AG08395 (cell line): ENCODE measurements around the gene NDRG2.
"Not testable (repeated sequence)": the region's sequence is repeated elsewhere in the genome, so short reads cannot be mapped to it uniquely, and the experiment has no call there.

Source experiments
- DNase-seq: peaks from one replicate; pipeline ENCODE4 v3.0.0; 2012; ENCODE audit warnings: mixed read lengths, low spot score

Gene NDRG2

DNA sequence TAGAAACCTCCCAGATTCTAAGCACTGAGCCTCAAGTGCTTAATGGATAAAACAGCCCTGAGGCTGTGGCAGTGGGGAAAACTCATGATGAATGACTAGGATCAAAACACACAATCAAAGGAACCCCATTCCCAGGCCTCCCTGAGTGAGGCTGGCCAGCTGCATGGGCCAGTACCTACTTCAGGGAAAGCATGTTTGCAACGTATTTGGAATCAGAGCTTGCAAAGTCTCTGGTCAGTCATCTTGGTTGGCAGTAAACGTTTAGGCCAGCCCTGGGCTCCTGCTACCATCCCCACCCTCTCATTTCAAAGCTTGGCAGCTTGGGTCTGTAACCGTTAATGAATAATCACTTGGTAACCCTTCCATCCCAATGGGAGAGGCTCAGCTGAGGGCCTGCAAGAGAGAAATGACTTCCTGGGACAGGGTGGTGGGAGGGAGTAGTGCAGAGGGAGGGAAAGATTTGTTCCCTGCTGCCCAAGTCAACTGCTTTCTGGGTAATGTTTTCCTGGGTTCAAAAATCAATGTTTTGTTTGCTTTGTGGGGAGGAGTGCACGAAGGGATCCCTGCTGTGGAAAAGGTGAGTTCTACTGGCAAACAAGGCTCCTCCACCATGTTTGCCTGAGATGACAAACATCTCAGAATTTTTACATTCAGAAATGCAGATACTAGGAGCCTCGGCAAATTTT is 30.7 kb upstream of the NDRG2 start:
- no peak for DNase-seq

DNA sequence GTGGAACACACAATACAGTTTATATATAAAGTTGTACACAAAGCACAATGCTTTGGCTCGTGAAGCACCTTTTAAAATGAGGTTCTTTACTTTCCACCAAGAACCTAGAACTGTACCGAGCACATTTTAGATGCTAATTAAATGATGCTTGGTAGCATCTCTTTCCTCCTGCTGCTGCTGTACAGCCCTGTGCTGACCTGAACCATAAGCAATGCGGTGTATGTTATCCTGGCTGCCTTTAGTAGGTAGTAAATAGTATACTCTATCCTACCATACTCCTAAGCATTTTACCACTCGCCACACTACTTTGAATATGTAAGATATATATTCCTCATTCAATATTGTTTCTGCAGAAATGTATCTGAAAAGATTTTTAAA is 29.9 kb upstream of the NDRG2 start:
- no peak for DNase-seq

DNA sequence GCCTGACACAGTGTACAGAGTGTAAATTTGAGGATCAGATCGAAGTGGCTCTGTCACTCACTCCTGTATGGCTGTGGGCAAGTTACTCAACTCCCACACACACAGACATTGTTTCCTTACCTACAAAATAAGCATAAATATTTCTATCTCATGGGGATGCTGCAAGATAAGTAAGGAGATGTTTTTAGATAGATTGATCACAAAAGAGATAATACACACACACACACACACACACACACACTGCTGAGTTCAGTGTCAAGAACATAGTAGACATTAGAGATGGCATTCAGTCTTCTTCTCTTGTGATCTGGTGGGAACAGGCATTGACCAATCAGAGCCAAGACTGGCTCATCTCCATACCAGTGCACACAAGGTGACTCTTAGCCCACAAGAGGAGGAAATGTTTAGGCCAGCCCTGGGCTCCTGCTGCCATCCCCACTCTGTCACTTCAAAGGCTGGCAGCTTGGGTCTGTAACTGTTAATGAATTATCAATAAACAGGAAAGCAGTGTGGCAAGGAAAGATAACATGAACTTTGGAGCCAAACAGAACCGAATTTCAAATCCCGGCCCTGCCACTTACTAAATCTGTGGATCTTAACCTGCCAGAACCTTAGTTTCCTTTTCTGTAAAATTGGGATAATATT is 29.4 kb upstream of the NDRG2 start:
- no peak for DNase-seq

DNA sequence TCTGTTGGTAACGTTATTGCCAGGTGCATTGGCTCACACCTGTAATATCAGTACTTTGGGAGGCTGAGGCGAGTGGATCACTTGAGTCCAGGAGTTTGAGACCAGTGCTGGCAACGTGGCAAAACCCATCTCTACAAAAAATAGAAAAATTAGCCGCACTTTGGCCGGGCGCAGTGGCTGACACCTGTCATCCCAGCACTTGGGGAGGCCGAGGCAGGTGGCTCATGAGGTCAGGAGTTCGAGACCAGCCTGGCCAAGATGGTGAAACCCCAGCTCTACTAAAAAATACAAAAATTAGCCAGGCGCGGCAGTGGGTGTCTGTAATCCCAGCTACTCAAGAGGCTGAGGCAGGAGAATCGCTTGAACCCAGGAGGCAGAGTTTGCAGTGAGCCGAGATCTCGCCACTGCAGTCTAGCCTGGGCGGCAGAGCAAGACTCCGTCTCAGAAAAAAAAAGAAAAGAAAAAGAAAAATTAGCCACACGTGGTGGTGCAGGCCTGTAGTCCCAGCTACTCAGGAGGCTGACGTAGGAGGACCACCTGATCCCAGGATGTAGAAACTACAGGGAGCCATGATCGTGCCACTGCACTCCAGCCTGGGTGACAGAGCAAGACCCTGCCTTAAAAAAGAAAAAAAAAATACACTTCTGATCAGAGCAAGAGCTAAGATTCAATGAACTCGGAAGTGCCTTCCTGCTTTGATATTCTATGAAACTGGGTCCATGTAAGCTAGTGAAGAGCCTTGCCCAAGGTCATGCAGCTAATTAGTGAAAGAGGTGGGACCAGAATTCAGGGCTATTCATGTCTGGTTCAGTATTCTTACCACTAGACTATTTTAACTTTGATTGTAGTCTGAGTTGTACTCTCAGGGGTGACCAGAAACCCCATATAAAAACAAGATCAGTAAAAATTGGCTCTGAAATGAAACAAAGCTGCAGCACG is 28.6 kb upstream of the NDRG2 start:
- no peak for DNase-seq

DNA sequence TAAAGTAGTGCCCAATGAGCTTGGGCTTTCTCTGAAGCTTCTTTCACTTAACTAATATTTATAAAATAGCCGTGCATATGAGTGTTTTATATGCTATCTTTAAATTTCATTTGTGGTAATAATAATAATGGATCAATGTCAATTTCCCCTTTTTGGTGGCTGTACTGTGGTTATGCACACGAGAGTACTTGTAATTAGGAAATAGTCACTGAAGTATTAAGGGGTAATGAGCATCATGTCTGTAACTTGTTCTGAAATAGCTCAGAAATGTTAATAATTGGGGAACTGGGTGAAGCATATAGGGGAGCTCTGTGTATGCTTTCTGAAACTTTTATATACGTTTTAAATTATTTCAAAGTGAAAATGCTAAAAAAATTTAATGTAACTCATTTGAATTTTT is 25.7 kb upstream of the NDRG2 start:
- no peak for DNase-seq

DNA sequence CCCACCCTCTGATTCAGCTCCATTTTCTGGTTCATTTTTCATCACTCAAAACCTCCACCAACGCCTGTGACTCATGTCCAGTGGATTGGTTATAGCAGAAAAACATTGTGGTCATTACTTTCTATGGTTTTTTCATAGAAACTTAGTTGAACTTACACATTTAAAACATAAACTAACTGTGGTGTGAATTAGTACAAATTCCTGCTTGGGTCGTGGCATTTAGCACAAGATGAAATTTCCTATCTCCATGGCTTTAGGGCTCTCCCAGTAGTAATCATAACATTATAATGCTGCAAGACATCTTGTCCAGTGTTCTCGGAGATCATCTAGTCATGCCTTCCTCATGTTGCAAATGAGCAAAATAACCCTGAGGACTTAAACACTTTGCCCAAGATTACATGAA is 24.4 kb upstream of the NDRG2 start:
- peak; percentile 37 for DNase-seq

DNA sequence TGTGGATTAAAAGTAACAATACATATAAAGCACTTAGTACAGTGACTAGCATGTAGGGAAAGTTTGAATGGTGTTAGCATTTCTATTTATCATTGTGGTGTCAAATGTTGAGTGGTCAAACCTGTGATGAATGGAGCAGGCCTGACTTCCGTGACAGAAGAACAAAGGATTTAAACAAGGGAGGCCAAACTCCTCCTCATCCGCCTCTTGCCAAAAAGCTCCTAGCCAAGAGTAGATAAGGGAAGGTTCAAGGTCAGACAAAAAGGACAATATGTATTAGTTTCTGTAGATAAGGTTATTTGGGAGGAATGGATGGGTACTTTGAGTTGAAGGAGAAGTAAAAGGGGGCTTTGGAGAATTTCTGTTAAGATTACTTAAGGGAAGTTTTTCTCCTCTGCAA is 23.8 kb upstream of the NDRG2 start:
- no peak for DNase-seq

DNA sequence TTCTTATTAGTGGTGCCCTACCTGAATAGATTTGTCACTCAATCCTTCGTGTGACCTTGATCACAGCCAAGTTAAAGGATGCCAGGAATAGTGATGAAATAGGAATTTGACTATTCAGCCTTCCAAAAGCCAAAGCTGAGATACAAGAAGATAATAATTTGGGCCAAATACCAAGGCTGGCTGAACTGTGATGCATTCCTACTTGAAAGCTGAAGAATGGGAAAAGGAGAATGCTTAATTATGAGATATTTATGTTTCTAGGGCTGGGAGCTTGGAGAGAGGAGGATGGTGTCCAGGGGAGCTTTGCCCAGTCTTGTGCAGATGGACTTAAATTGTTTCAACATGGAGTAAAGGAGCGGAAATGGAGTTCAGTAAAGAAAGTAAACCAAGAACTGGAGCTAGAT is 22.5 kb upstream of the NDRG2 start:
- DNase-seq, result peak; percentile 70

DNA sequence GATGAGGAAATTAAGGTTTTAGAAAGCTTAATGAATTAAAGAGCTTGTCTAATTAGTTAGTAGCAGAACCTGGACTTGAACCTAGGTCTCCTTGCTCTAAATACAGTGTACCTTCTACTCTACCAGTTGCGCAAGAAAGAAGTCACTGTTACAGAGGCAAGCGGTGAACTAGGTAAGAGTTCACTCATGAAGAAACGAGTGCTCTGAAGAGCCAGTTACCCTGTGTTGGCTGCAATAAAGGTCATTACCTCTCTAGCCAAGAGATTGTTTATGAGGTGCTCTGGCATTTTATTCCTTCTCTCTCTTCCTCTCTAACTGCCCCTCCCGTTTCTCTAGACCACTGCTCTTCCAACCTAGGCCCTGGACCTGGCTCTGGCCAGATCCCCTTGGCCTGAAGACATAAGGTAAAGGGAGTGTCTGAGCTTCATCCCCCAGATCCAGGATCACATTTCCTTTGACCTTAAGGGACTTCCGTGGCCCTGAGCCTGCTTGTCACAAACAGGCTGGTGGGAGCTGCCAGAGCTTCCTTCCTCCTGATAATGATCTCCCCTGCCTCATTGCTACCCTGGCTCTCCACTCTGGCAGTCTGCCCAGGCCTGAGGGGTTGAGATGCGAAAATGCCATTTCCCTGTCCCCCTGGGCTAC is 19.2 kb upstream of the NDRG2 start:
- no peak for DNase-seq

DNA sequence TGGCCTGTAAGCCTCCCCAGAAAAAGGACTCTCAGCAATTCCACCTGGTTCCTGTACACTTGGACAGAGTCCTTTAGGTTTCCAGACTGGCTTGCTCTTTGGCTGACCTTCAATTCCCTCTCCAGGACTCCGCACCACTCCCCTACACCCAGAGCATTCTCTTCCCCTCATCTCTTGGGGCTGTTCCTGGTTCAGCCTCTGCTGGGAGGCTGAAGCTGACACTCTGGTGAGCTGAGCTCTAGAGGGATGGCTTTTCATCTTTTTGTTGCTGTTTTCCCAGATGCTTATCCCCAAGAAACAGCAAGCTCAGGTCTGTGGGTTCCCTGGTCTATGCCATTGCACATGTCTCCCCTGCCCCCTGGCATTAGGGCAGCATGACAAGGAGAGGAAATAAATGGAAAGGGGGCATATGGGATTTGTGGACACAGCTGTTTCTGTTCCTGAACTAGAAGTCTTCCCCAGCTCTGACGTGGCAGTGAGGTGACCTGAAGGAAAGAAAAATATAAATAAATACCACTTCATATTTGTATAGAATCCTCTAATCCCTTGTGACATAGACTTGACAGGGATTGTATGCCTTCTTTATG is 18.6 kb upstream of the NDRG2 start:
- no peak for DNase-seq

DNA sequence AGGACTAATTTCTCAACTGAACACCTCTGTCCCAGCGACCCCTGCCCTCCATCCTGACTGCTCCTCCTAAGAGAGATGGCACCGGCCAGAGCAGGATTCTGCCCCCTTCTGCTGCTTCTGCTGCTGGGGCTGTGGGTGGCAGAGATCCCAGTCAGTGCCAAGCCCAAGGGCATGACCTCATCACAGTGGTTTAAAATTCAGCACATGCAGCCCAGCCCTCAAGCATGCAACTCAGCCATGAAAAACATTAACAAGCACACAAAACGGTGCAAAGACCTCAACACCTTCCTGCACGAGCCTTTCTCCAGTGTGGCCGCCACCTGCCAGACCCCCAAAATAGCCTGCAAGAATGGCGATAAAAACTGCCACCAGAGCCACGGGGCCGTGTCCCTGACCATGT is 18.1 kb upstream of the NDRG2 start:
- DNase-seq, result peak; percentile 15

DNA sequence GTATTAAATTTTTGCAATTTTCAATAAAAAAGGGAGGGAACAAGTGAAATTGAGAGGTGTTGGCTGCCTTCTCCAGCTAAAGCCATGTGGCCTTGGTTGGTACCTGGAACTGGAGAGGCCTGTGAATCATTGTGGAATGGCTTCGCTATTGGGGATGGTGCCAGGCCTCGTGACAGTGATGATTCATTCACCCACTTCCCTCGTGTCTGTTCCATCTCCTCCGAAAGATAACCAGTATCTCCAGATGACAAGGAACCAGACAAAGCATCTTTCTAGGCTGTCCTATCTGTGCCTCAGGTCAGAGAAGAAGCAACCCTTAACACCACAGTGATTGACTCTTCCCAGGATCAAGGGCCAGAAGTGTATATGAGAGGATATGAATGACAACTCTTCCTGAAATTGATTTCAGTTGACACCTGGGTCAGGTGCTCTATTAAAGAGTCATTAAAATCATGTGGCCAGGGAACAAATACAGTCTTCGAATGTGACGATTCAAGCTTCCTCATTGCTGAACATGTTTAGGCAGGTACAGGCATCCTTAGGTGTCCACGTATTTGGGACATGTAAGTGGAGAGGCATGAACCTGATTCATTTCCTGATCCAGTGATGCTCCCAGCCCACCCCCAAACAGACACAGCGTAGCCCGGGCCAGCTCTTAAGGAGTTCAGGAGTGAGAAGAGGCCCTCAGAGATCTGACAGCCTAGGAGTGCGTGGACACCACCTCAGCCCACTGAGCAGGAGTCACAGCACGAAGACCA is 17.0 kb upstream of the NDRG2 start, which contains the start of gene RNASE7:
TSS of gene RNASE7 (plus strand) at position 687 of the 758 bp plus-strand sequence. CDS start 631 bp downstream, outside the sequence.
- DNase-seq, result peak; percentile 64

DNA sequence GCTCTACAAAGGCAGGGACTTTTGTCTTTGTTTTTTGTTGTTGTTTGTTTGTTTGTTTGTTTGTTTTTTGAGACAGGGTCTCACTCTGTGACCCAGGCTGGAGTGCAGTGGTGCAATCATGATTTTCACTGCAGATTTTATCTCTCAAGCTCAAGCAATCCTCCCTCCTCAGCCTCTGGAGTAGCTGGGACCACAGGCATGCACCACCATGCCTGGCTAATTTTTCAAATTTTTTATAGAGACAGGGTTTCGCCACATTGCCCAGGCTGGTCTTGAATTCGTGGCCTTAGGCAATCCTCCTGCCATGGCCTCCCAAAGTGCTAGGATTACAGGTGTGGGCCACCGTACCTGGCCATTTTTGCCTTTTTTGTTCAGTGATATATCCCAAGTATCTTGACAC is 16.1 kb upstream of the NDRG2 start:
- DNase-seq, result not testable (repeated sequence)

DNA sequence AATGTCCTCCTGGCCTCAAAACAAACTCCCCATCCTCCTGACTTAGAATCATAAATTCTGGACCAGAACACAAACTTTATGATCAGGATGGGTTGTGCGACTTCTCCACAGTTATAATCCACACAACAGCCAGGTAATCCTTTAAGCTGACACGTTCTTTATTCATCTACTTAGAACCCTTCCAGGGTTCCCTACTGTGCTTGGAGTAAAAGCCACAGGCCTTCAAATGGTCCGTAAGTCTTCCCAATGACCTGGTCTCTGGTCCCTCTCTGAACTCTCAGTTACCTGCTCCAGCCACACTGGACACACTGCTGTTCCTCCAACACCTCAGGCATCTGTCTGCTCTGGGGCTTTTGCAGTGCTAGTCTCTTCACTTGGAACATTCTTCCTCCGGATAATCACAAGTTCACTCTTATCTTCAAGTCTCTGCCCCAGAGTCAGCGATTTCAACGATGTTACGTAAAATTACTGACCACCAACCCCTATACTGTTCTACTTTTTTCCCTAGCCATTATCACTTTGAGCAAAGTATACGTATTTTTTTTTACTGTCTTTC is 15.6 kb upstream of the NDRG2 start:
- no peak for DNase-seq

DNA sequence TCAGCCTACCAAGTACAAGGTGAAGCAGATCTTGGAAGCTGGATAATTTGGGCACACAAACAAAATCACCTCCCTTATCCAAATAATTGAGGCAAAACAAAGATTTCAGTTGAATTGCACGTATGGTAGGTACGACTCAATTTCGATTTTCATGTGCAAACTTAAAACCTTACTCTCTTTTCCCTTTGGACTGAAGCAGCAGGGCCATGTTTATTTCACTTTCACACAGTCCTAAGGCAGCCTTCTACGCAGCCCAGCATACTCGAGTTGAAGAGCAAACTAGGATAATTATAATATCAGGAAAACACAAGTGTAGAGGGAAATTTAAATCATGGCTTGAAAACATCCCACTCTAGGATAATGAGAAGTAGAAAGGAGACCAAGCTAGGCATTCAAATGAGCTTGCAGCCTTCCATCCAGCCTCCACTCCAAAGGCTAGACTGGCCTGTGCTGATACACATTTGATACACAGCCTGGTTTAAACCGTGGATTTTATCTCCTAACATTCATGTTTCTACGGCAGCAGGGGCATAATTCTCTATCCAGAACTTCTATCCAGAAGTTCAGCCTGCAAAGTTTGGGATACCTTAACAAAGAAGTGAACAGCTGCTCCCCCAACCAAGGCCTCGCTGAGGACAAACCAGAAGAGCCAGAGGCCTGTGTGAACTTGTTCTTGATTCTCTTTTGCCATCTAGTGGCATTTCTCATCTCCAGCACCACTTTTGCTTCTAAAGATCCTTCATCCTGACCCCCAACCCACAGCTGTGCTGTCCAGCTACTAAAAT is 14.9 kb upstream of the NDRG2 start:
- DNase-seq, result peak; percentile 76

DNA sequence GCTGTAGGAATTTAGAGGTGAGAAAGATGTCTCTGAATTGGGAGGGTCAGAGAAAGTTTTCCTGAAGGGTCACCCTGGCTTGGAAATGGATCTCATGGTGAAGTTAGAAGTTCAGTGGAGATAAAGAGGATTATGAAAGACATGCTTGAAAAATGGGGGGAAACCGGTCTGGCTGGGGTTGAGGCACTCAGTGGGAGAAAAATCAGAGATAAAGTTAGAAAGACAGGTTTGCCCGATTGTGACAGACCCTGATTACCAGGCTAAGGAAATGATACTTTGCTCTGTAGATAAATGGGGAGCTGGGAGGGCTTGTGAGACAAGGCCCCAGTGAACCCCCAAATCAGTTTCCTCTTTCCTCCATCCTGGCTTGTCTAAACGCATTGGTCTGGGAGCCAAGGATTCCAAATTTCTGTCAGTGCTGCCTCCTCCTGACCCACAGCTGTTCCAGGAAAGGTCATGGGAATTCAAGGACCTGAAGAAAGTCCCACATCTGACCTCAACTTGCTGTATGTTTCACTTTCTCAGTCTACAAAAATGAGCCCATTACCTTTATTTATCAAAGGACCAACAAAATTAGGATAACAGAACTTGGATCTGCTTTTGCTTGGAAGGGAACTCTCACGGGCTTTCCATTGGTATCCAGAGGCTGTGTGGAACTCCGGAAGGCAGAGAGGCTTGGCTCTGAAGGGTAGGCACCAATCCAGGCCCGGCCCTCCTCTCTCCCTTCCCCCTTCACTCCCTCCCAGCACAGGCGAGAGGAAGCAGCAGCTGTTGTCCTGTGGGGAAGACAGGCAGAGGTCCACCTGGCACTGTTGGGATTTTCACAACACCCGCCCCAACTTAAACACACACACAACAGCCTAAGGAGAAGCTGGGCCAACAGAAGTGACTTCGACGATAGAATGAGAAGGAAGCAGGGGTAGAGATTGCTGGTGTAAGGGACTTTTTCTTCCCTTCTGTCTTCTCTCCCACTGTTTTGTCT is 13.9 kb upstream of the NDRG2 start:
- peak; percentile 62 for DNase-seq

DNA sequence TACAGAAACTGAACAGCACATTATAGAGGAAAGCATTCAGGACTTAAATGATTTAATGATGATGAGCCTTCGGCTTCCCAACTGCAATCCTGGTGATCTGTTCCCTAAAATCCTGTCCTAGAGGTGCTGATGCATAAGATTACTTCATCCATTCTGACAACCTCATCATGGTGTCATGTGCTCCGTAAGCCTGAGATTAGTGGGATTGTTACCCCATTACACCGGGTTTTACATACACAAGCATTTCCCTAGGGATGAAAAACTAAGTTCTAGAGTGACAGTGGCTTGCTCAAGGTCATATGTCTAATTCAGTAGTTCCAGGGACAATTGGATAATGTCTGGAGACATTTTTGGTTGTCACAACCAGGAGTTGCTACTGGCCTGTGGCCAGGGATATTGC is 12.3 kb upstream of the NDRG2 start:
- DNase-seq, result no peak

DNA sequence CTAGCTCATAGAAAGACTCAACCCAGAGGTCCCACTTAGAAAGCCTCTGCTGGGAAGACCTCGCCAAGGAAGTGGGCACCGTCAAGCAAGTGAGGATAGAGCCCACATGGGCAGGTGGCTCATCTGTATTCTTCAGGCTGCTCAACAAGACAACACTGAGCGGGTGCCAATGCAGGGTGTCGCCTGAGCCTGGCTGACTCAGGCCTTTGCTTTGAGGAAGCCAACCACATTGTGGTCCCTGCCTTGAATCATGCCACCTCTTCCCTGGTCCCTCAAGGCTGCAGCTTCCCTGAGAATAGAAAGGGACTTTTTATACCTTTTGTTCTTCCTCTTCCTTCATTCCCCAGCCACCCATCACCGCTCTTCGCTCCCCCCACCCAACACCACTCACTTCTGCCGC is 11.9 kb upstream of the NDRG2 start:
- peak; percentile 20 for DNase-seq

DNA sequence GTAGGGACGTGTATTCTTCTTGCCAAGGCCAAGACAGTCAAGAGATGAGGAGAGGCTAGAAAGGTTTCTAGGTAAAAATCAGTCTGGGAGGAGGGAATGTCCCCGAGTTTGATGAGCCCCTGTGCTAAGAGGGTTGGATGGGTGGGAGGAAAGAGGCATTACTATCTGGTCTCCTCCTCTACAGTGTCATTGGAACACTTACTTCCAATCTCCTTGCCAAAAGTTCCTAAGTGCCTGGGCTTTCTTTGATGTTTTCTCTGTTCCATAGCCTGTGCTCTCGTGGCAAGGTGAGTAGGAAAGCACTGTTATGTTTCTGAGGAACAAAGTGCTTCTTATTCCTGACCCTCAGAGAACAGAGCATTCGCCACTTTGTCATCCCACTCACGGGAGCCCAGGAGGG is 9.8 kb upstream of the NDRG2 start, which contains the start of gene RNASE13:
TSS of gene RNASE13 (minus strand) at position 101 of the 400 bp plus-strand sequence. CDS start 519 bp downstream, outside the sequence.
- DNase-seq, result no peak
